Measurements from ENCODE around the gene SLBP. TPM values are rescaled to one million over a fixed set of nuclear protein-coding genes. Genes with fewer than 3 reads are reported as not detected.

SLBP gene
- total and polyA plus RNA-seq, 2 donors (not counting 3 experiments of a cell fraction or from before 2014, with no cell fraction given): 48.3 to 63.1 TPM

GRCh38 chr4:1706358-1706757 lies 5.8 kb downstream of the SLBP start:
- Histone ChIP-seq H3K4me1 (ENCODE audit: control insufficient read depth, extremely low read depth, insufficient read depth, low read length) (peaks cover 10% of the 10 kb centered on the region), H3K9ac (replicated peaks; ENCODE audit: extremely low read depth, insufficient read depth, low read length) (no peak overlapping the region), H3K79me2 (ENCODE audit: control insufficient read depth, insufficient read depth, low read length) (peaks cover 92% of the 10 kb centered on the region), H3K4me2 (ENCODE audit: insufficient read depth, low read length) (no peak overlapping the region), H3K27me3 (ENCODE audit: control insufficient read depth in 2 of 2, insufficient read depth in 2 of 2, low read length in 2 of 2) (no peaks in the 10 kb centered on the region), H2AFZ (ENCODE audit: low read depth, low read length) (no peak overlapping the region), H3K9me1 (replicated peaks; ENCODE audit: control insufficient read depth, extremely low read depth, insufficient read depth, low read length) (no peaks in the 10 kb centered on the region), H4K20me1 (replicated peaks; ENCODE audit: control insufficient read depth, extremely low read depth, insufficient read depth, low read length) (no peaks in the 10 kb centered on the region), H3K9me3 (replicated peaks; ENCODE audit: control insufficient read depth, insufficient read depth, low read length) (no peaks in the 10 kb centered on the region), H3K27ac (ENCODE audit: insufficient read depth, low read depth, low read length) (no peak overlapping the region), H3K36me3 (ENCODE audit: control insufficient read depth in 2 of 2, extremely low read depth in 1 of 2, insufficient read depth in 2 of 2, low read length in 2 of 2) (peaks cover 9 to 12% of the 10 kb centered on the region in 2 experiments), H3K4me3 (replicated peaks in 1 of 3; ENCODE audit: insufficient read depth in 1 of 3, low read depth in 1 of 3, low read length in 3 of 3) (no peak overlapping the region)
- dilution Hi-C loops (cut with MboI; ENCODE audit: extremely low pct_ligation_motif_present, low sequenced_read_pairs): no loop called here
- POLR2A ChIA-PET: no interaction called here
- BruUV-seq (replicated peaks): no TSS peak
- intact Hi-C loops (cut with micrococcal nuclease): no loop called here
- no peak for FAIRE-seq
- TF ChIP-seq POLR2AphosphoS5 (IDR thresholded peaks at IDR 0.05; ENCODE audit: insufficient read depth, low read depth, low read length) (no peak), GATA2 (IDR thresholded peaks at IDR 0.05; ENCODE audit: insufficient read depth, insufficient read length, low read depth, low read length) (no peak), MAX (IDR thresholded peaks at IDR 0.05; ENCODE audit: insufficient read depth, insufficient read length) (no peak), POLR2A (IDR thresholded peaks at IDR 0.05; ENCODE audit: low read depth, low read length) (no peak), JUN (IDR thresholded peaks at IDR 0.05; ENCODE audit: borderline replicate concordance, insufficient read depth, insufficient read length, low read depth) (no peak), EZH2 (IDR thresholded peaks at IDR 0.05; ENCODE audit: borderline replicate concordance, low read depth, low read length, severe bottlenecking) (no peak), MYC (IDR thresholded peaks at IDR 0.05; ENCODE audit: low read depth, low read length) (no peak), FOS (IDR thresholded peaks at IDR 0.05; ENCODE audit: borderline replicate concordance, insufficient read depth, low read length) (no peak)
- TF ChIP-seq, protein P1, sequence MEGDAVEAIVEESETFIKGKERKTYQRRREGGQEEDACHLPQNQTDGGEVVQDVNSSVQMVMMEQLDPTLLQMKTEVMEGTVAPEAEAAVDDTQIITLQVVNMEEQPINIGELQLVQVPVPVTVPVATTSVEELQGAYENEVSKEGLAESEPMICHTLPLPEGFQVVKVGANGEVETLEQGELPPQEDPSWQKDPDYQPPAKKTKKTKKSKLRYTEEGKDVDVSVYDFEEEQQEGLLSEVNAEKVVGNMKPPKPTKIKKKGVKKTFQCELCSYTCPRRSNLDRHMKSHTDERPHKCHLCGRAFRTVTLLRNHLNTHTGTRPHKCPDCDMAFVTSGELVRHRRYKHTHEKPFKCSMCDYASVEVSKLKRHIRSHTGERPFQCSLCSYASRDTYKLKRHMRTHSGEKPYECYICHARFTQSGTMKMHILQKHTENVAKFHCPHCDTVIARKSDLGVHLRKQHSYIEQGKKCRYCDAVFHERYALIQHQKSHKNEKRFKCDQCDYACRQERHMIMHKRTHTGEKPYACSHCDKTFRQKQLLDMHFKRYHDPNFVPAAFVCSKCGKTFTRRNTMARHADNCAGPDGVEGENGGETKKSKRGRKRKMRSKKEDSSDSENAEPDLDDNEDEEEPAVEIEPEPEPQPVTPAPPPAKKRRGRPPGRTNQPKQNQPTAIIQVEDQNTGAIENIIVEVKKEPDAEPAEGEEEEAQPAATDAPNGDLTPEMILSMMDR (IDR thresholded peaks at IDR 0.05; ENCODE audit: extremely low read depth in 1 of 2, insufficient read depth in 1 of 2, low read depth in 1 of 2, low read length in 2 of 2): no peak
- DNase-seq (ENCODE audit: low read depth, low spot score): no peak
- CTCF ChIA-PET: interaction anchor here (1.2 to 6.0 kb wide), 2 partner anchors 14 to 21 kb away, joined by 3 to 53 read pairs; no protein-coding TSS in a partner anchor

Data from endothelial cell of umbilical vein (primary cell).